ENCODE measurements around the gene C4orf50.
"Not testable (repeated sequence)": the region's sequence is repeated elsewhere in the genome, so short reads cannot be mapped to it uniquely, and the experiment has no call there.

Gene C4orf50

GRCh38 chr4:6017030-6017429 lies 1.2 kb downstream of the C4orf50 start:
- no peak for DNase-seq (ENCODE audit: low read depth, low spot score)

DNA sequence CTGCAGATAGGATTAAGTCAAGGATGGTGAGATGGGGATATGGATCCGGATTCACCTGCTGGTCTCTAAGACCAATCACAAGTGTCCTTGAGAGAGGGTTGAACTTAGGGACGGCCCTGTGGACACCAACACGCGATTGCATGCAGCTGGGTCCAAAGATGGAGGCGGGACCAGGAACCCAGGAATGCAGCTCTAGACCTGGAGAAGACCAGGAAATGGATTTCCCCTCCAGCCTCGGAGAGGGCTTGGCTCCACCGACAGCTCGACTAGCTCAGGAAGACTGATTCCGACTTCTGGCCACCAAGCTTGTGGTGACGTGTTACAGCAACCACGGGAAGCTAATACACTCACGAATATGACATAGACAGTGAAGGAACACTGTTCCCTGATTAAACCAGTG lies 4.7 kb downstream of the C4orf50 start:
- DNase-seq (ENCODE audit: low read depth, low spot score), result no peak

GRCh38 chr4:6012200-6012599 lies 6.0 kb downstream of the C4orf50 start:
- no peak for DNase-seq (ENCODE audit: low read depth, low spot score)

GRCh38 chr4:6011686-6012085 lies 6.5 kb downstream of the C4orf50 start:
- no peak for DNase-seq (ENCODE audit: low read depth, low spot score)

- no peak for DNase-seq (ENCODE audit: low read depth, low spot score)
These were observed 7.0 kb downstream of the C4orf50 start for GRCh38 chr4:6011271-6011671.

DNA sequence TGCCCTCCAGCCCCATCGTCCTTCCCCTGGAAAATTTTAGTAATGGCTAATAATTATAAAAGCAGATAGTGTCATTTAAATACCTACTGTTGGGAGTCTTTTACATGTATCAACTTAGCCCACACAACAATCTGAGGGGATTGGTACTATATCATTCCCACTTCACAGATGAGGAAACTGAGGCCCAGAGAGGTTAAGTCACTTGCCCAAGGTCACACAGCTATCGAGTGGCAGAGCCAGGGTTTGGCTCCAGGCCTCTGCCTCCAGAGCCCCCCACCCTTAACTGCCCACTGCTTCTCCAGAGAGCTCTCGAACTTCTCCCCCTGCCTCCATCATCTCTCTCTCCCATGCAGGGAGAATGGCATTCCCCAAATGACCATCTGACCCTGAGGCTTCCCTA lies 7.4 kb downstream of the C4orf50 start:
- DNase-seq (ENCODE audit: low read depth, low spot score), result no peak

- no peak for DNase-seq (ENCODE audit: low read depth, low spot score)
These were observed 8.8 kb downstream of the C4orf50 start for GRCh38 chr4:6009452-6009851.

- no peak for DNase-seq (ENCODE audit: low read depth, low spot score)
These were observed 9.4 kb downstream of the C4orf50 start for GRCh38 chr4:6008766-6009385.

GRCh38 chr4:6008092-6008551 lies 10.1 kb downstream of the C4orf50 start:
- no peak for DNase-seq (ENCODE audit: low read depth, low spot score)

- no peak for DNase-seq (ENCODE audit: low read depth, low spot score)
These were observed 13.1 kb downstream of the C4orf50 start for GRCh38 chr4:6005175-6005574.

DNA sequence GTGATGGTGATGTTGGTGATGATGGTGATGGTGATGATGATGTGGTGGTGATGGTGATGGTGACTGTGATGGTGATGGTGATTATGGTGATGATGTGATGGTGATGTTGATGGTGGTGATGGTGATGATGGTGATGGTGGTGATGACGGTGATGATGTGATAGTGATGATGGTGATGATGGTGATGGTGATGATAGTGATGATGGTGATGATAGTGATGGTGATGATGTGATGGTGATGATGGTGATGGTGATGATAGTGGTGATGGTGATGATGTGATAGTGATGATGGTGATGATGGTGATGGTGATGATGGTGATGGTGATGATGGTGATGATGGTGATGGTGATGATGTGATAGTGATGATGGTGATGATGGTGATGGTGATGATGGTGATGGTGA lies 14.7 kb downstream of the C4orf50 start:
- DNase-seq (ENCODE audit: low read depth, low spot score), result not testable (repeated sequence)

- DNase-seq (ENCODE audit: low read depth, low spot score), result no peak
These were observed 15.3 kb downstream of the C4orf50 start for GRCh38 chr4:6002926-6003325.

GRCh38 chr4:6002492-6002833 lies 15.8 kb downstream of the C4orf50 start:
- DNase-seq (ENCODE audit: low read depth, low spot score), result no peak

DNA sequence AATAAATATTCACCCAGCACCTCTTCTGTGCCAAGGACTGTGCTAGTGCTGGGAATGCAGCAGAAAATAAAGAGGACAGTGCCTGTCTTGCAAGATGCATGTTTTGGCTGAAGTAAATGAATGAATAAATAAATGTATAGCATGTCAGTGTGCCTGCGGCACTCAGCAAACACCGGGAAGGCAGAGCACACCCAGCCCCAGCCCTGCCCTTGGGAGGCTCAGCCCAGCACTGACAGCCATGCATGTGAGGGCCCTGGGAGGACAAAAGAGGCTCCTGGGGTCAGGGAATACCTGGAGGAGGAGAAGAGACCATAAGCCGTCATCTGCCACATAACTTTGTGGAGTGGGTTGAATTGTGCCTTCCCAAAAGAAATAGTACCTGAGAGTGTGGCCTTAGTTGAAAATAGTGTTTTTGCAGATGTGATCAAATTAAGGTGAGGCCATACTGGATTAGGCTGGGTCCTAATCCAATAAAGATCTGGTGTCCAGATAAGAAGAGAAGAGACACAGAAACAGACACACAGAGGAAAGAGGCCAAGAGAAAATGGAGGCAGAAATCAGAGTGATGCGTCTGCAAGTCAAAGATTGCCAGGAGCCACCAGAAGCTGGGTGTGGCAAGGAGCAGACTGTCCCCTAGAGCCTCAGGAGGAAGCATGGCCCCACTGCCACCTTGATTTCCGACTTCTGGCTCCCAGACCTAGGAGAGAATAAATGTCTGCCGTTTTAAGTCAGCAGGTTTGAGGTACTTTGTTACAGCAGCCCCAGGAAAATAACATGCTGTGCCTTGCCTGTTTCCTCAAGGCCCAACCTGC lies 16.3 kb downstream of the C4orf50 start:
- DNase-seq (ENCODE audit: low read depth, low spot score), result no peak

DNA sequence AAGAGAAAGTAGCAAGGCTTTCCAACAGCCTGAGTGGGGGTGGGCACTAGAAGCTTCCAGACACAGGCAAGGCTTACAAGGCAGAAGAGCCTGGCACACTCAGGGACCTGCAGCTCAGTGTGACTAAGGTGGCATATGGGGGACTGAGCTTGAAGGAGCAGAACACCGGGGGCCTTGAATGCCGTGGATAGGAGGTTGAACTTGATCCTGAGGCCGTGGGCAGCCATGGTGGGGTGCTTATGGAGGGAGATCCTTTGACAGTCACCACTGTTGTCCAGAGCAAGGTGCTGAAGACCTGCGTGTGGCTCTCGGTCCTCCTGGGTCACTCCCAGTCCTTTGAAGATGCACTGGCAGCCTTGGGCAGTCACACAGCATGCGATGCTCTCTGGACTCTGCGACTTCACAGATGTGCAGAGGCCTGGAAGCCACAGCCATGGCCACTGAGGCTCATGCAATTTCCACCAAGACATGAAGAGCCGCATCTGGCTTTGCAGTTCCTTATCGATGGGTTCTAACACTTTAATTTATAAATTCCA lies 18.3 kb downstream of the C4orf50 start:
- DNase-seq (ENCODE audit: low read depth, low spot score), result no peak

DNA sequence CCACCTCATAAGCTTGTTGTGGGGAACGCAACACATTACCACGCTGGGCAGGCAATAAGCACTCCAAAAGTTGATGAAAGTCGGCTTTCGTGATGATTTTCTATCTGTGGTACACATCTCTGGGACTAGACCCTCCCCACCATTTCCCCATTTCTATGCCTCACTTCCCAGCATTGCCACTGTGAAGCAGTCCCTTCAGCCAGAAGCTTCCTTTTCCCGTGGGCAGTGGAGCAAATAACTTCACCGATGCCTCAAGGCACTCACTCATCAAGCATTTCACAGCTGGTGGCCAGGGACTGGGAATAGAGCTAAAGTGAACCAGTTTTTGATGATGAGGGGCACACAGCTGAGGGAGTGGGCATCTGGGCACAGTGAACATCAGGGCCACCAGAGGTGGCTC lies 18.9 kb downstream of the C4orf50 start:
- DNase-seq (ENCODE audit: low read depth, low spot score), result no peak

- DNase-seq (ENCODE audit: low read depth, low spot score), result no peak
These were observed 19.8 kb downstream of the C4orf50 start for GRCh38 chr4:5998333-5998936.

DNA sequence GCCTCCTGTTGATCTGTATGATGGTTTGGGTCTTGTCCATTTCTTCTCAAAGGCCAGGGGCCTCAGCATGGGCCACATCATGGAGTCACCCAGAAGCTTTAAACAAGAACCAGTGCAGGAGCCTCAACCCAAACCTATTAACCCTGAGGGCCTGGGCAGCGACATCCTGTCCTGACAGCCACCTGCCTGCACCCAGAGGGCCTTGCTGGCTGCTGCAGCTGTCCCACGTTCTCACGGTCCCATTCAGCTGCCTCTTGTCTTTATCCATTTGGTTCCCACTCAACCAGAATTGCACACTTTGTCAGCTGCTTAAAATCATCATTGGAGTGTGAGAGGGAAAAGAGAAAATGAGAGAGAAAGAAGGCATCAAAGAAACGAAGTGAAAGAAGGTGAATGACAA lies 21.6 kb downstream of the C4orf50 start:
- DNase-seq (ENCODE audit: low read depth, low spot score), result no peak

DNA sequence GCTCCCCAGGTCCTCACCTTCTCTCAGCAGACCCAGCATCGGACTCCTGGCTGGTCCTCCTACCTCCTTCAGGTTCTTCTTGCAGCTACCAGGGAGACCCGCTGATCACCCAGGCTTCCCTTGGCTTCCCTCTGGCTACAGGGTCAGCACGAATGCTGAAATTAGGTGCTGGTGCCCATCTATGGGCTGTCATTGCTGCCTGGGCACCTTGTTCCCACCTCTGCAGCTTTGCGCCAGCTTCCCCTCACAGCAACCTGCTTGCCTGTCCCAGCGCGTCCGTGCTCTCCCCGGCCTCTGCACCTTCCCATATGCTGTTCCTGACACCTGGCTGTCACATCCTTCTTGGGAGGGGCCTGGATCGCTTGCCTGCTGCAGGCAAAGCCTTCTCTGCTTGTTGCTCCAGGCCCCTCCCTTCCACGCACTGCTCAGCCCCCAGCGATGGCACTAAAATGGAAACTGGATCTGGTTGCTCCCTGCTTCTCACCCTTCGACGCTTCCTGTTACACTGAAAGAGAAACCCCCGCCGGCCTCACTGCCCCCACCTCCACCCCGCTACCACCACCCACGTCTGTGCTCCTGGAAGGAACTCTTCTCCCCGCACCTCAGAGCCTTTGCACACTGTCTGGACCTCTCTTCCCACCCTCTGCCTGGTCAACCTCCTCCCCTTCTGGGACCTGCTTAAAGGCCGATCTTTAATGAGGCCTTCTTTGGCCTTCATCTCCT lies 22.2 kb downstream of the C4orf50 start:
- no peak for DNase-seq (ENCODE audit: low read depth, low spot score)

DNA sequence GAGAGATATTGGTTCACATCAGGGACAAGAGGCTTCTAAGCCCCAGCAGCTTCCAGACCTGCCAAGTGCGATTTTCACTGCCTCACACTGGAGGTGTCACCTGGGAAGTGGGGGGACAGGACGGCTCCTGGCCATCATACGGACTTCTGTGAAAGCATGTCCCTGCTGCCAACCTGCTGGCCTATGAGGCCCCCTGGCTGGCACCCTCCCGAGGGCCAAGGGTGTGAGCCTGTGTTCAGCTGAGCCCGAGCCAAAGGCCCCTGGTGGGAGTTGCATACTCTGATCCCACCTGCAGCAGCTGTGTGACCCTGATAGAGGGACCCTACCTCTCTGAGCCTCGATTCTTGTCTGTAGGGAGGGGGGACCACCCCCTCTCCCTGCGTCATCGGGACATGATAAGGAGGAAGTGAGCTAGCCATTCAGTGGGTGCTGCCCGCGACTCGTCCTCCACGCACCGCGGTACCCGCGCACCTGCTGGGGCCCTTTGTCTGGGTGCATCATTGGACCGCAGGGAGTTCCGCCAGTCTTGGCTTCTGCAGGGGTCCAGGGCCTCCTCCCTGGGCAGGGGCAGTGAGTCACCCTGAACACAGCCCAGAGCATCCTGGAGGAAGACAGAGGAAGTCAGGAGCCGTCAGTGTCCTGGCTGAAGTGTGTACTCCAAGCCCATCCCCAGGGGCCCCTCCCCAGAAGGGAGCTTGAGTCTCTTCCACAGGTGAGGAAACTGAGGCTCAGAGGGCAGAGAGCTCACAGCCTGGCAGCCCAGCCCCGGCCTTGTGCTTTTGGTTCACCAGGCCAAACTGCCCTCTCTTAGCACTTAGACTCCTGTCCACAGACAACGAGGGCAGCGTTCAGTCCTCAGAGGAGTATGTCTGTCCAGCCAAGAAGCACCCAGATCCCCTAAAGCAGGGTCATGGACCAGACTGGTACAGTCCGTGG lies 24.1 kb downstream of the C4orf50 start:
- DNase-seq (ENCODE audit: low read depth, low spot score), result no peak

- not testable (repeated sequence) for DNase-seq (ENCODE audit: low read depth, low spot score)
These were observed 24.9 kb downstream of the C4orf50 start for GRCh38 chr4:5993346-5993745.

All from activated naive CD8-positive, alpha-beta T cell treated with anti-CD3 and anti-CD28 coated beads, Interleukin-2, amount 50 U/mL, for 16 hours (primary cell).